HUES64 (cell line): ENCODE data around the gene NES.

Experiments used
- H3K27ac ChIP-seq: 2 replicates; pipeline ENCODE4 v1.7.0; 2013; ENCODE audit warnings: low read depth, low read length, inconsistent platforms
- H3K27me3 ChIP-seq: 2 replicates; pipeline ENCODE4 v1.6.1; 2013; ENCODE audit warnings: mild to moderate bottlenecking, low read length; ENCODE audit not compliant: insufficient read depth
- H3K36me3 ChIP-seq: 2 replicates; pipeline ENCODE4 v1.6.1; 2013; ENCODE audit warnings: mild to moderate bottlenecking, low read length; ENCODE audit not compliant: insufficient read depth
- H3K4me1 ChIP-seq: 2 replicates; pipeline ENCODE4 v1.6.1; 2013; ENCODE audit warnings: mild to moderate bottlenecking, low read length, moderate library complexity; ENCODE audit not compliant: insufficient read depth
- H3K4me3 ChIP-seq: 2 replicates; pipeline ENCODE4 v1.5.1; 2013; ENCODE audit warnings: mild to moderate bottlenecking, low read length, moderate library complexity
- H3K9ac ChIP-seq: 2 replicates; pipeline ENCODE4 v1.6.1; 2013; ENCODE audit warnings: mild to moderate bottlenecking, low read depth, low read length
- H3K9me3 ChIP-seq: 2 replicates; pipeline ENCODE4 v1.6.1; 2013; ENCODE audit warnings: low read depth, low read length; ENCODE audit not compliant: insufficient read depth
- WGBS: fragments of 150-250, 120-280 bp; methylation state at CpG from one replicate; pipeline ENCODE4 v1.1.7; 2013; ENCODE audit warnings: missing lambda C conversion rate; 5-methylcytosine and 5-hydroxymethylcytosine counted together

The NES gene

DNA sequence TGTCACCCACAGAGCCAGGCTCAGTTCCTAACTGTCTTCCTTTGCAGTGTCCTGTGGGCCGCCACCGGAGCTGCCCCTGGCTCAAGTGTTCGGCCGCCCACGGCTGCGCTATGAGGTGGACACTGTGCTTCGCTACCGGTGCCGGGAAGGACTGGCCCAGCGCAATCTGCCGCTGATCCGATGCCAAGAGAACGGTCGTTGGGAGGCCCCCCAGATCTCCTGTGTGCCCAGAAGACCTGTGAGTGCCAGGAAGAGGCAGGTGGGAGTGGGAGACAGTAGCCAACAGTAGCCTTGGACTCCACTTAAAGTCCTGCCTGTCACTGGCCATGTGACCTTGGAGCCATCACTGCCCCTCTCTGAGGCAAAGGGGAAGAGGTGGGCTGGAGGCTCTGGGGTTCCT is 18.7 kb downstream of the NES start:
- no peaks in the 10 kb centered on the region for H3K9me3 ChIP-seq
- H3K4me1 ChIP-seq = peaks cover 45% of the 10 kb centered on the region
- no peak overlapping the region for H3K27ac ChIP-seq
- WGBS = 93% methylated on average over 14 of the region's 14 CpGs
- H3K27me3 ChIP-seq = peaks cover 54% of the 10 kb centered on the region
- no peak overlapping the region for H3K9ac ChIP-seq
- no peak overlapping the region for H3K4me3 ChIP-seq
- H3K36me3 ChIP-seq = no peaks in the 10 kb centered on the region

DNA sequence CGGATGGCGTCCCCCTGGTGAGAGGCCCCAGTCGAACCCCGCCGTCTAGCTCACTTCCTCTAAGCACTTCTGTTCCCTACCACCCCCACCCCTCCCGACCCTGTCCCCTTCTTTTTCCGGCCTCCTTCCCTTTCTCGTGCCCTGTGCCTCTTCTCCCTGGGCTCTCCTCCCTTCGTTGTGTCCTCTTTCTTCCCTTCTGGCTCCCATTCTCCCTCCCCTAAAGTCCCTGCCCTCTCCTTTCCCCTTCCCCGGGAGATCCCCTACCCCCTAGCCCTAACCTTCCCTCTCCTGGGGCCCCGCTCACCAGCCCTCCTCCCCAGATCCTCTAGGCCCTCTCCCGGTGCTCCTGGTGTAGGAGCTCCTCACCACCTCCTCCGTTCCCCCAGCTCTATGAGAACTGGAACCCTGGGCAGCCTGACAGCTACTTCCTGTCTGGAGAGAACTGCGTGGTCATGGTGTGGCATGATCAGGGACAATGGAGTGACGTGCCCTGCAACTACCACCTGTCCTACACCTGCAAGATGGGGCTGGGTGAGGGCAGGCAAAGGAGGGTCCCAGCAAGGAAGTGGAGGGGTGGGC is 19.4 kb downstream of the NES start:
- Histone ChIP-seq H3K4me3 (peak overlapping the region; percentile 55), H3K27me3 (peaks cover 54% of the 10 kb centered on the region), H3K4me1 (peaks cover 38% of the 10 kb centered on the region), H3K27ac (no peak overlapping the region), H3K9ac (no peak overlapping the region), H3K36me3 (no peaks in the 10 kb centered on the region), H3K9me3 (no peaks in the 10 kb centered on the region)
- 31% methylated on average over 15 of the region's 15 CpGs for WGBS

DNA sequence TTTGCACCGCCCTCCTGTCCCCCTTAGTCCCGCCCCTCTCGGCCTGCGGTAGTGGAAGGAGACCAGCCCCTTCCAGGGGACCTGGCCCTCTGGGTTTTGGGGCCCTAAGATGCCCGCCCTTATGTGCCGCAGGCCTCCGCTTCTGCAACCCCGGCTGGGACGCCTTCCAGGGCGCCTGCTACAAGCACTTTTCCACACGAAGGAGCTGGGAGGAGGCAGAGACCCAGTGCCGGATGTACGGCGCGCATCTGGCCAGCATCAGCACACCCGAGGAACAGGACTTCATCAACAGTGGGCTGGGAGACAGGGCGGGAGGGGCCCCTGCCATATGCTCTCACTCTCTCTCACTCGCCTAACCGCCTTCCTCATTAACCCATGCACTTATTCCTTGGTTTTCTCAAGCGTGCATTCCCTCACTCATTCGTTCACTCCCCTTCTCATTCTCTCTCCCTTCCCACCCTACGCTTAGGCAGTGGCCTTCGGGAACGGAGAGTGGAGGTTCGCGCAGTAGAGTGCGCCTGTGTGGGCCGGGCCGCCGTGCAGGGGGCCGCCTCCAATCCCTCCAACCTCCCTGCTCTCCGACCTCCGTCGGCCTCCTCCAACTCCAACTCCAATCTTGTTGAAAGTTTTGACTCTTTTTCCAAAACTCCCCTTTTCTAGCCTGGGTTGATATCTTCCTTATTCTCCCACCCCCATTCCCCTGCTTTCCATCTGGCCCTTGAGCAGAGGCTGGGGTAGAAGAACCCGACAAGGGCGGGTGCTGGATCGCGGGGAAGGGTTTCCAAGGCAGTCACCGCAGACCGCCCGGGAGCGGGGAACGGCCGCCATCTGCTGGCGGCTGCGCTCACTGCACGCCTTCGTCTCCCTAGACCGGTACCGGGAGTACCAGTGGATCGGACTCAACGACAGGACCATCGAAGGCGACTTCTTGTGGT is 20.1 kb downstream of the NES start:
- Histone ChIP-seq H3K9ac (no peak overlapping the region), H3K27me3 (peaks cover 54% of the 10 kb centered on the region), H3K4me3 (peak overlapping the region; percentile 55), H3K4me1 (peaks cover 30% of the 10 kb centered on the region), H3K27ac (no peak overlapping the region), H3K36me3 (no peaks in the 10 kb centered on the region), H3K9me3 (no peaks in the 10 kb centered on the region)
- 9% methylated on average over 54 of the region's 54 CpGs for WGBS

DNA sequence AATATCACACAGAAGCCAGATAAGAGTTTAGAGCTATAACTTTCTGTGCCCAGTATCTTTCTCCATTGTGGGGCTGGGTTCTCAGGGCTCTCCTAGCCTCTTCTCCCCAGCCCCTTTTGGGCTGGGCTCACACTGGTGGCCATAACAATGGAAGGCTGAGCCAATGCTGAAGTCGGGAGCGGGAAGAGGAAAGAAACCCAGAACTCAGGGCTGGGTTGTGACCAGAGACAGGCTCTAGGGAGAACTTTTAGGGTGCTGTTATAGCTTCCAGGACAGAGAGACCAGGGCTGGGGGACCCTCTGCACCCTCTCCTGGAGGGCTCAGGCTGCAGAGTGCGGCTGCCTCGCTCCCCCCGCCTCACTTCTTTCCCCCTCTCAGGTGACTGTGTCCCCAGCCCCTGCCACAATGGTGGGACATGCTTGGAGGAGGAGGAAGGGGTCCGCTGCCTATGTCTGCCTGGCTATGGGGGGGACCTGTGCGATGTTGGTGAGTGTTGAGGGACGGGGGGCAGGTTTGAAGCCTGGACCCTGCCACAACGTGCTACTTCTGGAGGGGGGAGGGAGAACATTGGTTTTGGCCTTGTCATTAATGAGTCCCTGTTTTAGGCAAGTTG is 21.2 kb downstream of the NES start:
- peaks cover 64% of the 10 kb centered on the region for H3K27me3 ChIP-seq
- 81% methylated on average over 9 of the region's 9 CpGs for WGBS

DNA sequence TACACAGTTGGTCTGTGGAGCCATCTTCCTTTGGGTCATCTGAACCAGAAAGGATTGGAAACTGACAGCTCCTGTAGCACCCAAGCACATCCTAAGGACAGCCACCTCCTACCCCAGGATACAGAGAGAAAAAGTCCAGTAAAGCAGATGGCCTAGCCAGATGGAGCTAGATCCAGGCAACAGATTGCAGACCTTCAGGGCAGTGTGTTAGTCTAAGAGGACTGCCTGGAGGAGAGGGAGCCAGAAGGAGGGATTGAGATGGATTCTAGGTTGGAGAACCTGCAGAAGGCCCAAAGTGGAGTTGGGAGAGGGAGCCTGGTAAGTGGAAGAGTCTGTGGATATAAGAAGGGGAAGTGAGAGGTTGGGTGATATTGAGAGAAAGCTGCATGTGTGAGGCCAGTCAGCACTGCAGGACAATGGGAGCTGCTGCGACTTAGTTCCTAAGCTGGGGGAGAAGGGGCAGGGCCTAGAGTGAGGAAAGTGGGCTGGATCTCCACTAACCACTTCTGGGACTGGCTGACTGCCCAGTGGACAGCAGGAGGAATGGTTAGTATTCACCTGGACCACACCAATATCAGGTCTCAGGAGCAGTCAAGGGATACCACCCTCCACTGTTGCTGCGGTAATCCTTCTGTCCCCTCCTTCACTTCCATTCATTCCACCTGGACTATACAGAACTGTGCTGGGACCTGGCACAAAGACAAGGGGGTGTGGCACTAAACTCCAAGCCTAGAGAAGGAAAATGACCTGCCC is 21.9 kb downstream of the NES start:
- no peaks in the 10 kb centered on the region for H3K36me3 ChIP-seq
- H3K4me3 ChIP-seq = no peak overlapping the region
- 63% methylated on average over 2 of the region's 2 CpGs for WGBS
- peaks cover 71% of the 10 kb centered on the region for H3K27me3 ChIP-seq
- no peak overlapping the region for H3K9ac ChIP-seq
- H3K4me1 ChIP-seq = peaks cover 13% of the 10 kb centered on the region
- no peak overlapping the region for H3K27ac ChIP-seq
- H3K9me3 ChIP-seq = no peaks in the 10 kb centered on the region

More for the DNA sequence above, 21.2 kb downstream of the NES start:
- H3K4me1 ChIP-seq = peaks cover 20% of the 10 kb centered on the region
- no peak overlapping the region for H3K9ac ChIP-seq
- no peak overlapping the region for H3K27ac ChIP-seq
- H3K4me3 ChIP-seq = no peak overlapping the region; the same call in 1 of the 2 replicates
- H3K36me3 ChIP-seq = no peaks in the 10 kb centered on the region
- H3K9me3 ChIP-seq = no peaks in the 10 kb centered on the region

DNA sequence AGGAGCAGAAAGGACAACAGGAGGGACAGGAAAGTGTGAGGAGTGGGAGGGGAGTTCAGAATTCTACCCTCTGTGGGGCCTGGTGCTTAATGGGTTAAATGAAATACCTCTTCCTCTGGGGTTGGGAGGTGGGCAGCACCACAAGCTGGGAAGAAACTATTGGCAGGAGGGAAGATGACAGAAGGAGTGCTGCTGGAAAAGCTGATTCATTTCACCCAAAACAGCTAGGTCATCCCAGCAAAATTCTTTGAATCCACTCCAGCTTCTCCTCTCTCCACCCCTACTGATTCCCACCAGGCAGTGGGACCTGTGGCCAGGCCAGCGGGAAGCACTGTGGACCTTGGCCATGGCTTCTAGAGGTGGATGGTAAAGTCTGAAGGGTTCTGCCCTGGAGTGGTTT is 22.5 kb downstream of the NES start:
- Histone ChIP-seq H3K9ac (no peak overlapping the region), H3K27me3 (peaks cover 77% of the 10 kb centered on the region), H3K4me1 (peaks cover 11% of the 10 kb centered on the region; the same call in 1 of the 2 replicates), H3K4me3 (no peak overlapping the region), H3K27ac (no peak overlapping the region), H3K36me3 (no peaks in the 10 kb centered on the region), H3K9me3 (no peaks in the 10 kb centered on the region)
- 81% methylated on average over 1 of the region's 1 CpG for WGBS

DNA sequence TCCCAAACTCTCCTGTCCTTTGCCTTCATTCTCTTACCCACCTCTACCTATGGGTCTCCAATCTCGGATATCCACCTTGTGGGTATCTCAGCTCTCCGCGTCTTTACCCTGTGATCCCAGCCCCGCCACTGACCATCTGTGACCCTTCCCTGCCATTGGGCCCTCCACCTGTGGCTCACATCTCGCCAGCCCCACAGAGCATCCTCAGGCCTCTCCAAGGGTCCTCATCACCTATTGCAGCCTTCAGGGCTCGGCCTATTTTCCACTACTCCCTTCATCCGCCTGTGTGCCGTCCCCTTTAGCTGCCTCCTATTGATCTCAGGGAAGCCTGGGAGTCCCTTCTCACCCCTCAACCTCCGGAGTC is 24.2 kb downstream of the NES start:
- 90% methylated on average over 9 of the region's 9 CpGs for WGBS
- Histone ChIP-seq H3K4me3 (no peak overlapping the region), H3K9ac (no peak overlapping the region), H3K9me3 (no peaks in the 10 kb centered on the region), H3K27me3 (peaks cover 79% of the 10 kb centered on the region), H3K27ac (no peak overlapping the region), H3K36me3 (no peaks in the 10 kb centered on the region), H3K4me1 (peaks cover 11% of the 10 kb centered on the region; the same call in 1 of the 2 replicates)

DNA sequence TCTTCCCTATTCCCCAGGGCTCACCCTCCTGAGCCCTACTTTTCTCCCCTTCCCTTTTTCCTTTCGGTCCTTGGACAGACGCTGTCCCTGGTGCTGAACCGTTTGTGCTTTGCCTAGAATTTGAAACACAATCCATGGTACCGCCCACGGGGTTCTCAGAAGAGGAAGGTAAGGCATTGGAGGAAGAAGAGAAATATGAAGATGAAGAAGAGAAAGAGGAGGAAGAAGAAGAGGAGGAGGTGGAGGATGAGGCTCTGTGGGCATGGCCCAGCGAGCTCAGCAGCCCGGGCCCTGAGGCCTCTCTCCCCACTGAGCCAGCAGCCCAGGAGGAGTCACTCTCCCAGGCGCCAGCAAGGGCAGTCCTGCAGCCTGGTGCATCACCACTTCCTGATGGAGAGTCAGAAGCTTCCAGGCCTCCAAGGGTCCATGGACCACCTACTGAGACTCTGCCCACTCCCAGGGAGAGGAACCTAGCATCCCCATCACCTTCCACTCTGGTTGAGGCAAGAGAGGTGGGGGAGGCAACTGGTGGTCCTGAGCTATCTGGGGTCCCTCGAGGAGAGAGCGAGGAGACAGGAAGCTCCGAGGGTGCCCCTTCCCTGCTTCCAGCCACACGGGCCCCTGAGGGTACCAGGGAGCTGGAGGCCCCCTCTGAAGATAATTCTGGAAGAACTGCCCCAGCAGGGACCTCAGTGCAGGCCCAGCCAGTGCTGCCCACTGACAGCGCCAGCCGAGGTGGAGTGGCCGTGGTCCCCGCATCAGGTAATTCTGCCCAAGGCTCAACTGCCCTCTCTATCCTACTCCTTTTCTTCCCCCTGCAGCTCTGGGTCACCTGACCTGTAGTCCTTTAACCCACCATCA is 24.8 kb downstream of the NES start:
- Histone ChIP-seq H3K36me3 (no peaks in the 10 kb centered on the region), H3K27me3 (peaks cover 77% of the 10 kb centered on the region)
- 52% methylated on average over 16 of the region's 16 CpGs for WGBS

DNA sequence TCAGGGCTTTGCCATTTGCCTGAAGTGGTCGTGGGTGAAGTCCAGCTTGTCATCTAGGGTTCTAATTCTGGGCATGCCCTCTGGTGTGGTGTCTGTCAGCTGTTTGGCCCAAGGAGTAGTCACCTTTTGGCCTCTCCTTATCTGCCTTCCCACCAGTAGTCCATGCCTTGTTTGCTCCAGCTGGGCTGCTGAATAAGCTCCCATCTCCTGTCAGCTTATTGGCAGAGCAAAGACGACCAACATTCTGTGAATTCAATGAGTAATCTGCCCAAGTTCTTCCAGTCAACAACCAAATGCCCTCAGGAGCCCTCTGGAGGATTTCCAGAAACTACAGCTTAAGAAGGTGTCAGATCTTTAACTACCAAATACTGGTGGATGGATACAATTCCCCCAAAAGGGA is 28.3 kb downstream of the NES start:
- no peak overlapping the region for H3K9ac ChIP-seq
- H3K4me1 ChIP-seq = no peaks in the 10 kb centered on the region
- H3K9me3 ChIP-seq = no peaks in the 10 kb centered on the region
- 35% methylated on average over 2 of the region's 2 CpGs for WGBS
- peaks cover 72% of the 10 kb centered on the region for H3K27me3 ChIP-seq
- no peak overlapping the region for H3K4me3 ChIP-seq
- H3K27ac ChIP-seq = no peak overlapping the region
- H3K36me3 ChIP-seq = no peaks in the 10 kb centered on the region

More for the DNA sequence above, 24.8 kb downstream of the NES start:
- Histone ChIP-seq H3K9ac (no peak overlapping the region), H3K4me3 (no peak overlapping the region), H3K4me1 (peaks cover 11% of the 10 kb centered on the region; the same call in 1 of the 2 replicates), H3K27ac (no peak overlapping the region), H3K9me3 (no peaks in the 10 kb centered on the region)

DNA sequence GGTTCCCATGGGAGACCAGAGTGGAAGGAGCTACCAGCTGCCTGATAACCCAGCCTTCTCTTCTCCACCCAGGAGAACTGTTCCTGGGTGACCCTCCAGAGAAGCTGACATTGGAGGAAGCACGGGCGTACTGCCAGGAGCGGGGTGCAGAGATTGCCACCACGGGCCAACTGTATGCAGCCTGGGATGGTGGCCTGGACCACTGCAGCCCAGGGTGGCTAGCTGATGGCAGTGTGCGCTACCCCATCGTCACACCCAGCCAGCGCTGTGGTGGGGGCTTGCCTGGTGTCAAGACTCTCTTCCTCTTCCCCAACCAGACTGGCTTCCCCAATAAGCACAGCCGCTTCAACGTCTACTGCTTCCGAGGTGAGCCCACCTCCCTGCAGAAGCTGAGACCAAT is 28.7 kb downstream of the NES start:
- Histone ChIP-seq H3K27me3 (peaks cover 73% of the 10 kb centered on the region), H3K36me3 (no peaks in the 10 kb centered on the region), H3K9ac (no peak overlapping the region), H3K4me3 (no peak overlapping the region), H3K27ac (no peak overlapping the region), H3K4me1 (no peaks in the 10 kb centered on the region), H3K9me3 (no peaks in the 10 kb centered on the region)
- 92% methylated on average over 10 of the region's 10 CpGs for WGBS
